Measurements from ENCODE around the gene IP6K3. TPM values are rescaled to one million over a fixed set of nuclear protein-coding genes. Genes with fewer than 3 reads are reported as not detected.

Gene IP6K3
- total RNA-seq, 1 donor from 2014 or later, result not detected

- DNase-seq (ENCODE audit: extremely low read depth, low read depth, low spot score), result no peak
These were observed 15.4 kb upstream of the IP6K3 start for GRCh38 chr6:33761922-33762629.

GRCh38 chr6:33761581-33761921, 14.8 kb upstream of the IP6K3 start:
- no peak for DNase-seq (ENCODE audit: extremely low read depth, low read depth, low spot score)

GRCh38 chr6:33759887-33760629, 13.4 kb upstream of the IP6K3 start:
- DNase-seq (ENCODE audit: extremely low read depth, low read depth, low spot score), result no peak

- DNase-seq (ENCODE audit: extremely low read depth, low read depth, low spot score), result no peak
These were observed 12.1 kb upstream of the IP6K3 start for GRCh38 chr6:33758815-33759216.

- DNase-seq (ENCODE audit: extremely low read depth, low read depth, low spot score), result no peak
These were observed 11.2 kb upstream of the IP6K3 start for GRCh38 chr6:33757906-33758305.

- DNase-seq (ENCODE audit: extremely low read depth, low read depth, low spot score), result no peak
These were observed 10.4 kb upstream of the IP6K3 start for GRCh38 chr6:33757113-33757512.

- DNase-seq (ENCODE audit: extremely low read depth, low read depth, low spot score), result no peak
These were observed 9.7 kb upstream of the IP6K3 start for GRCh38 chr6:33756211-33756954.

- no peak for DNase-seq (ENCODE audit: extremely low read depth, low read depth, low spot score)
These were observed 8.6 kb upstream of the IP6K3 start for GRCh38 chr6:33755070-33755869.

GRCh38 chr6:33754222-33754621, 7.5 kb upstream of the IP6K3 start:
- no peak for DNase-seq (ENCODE audit: extremely low read depth, low read depth, low spot score)

GRCh38 chr6:33752646-33753015, 5.9 kb upstream of the IP6K3 start:
- no peak for DNase-seq (ENCODE audit: extremely low read depth, low read depth, low spot score)

- DNase-seq (ENCODE audit: extremely low read depth, low read depth, low spot score), result no peak
These were observed 5.3 kb upstream of the IP6K3 start for GRCh38 chr6:33751771-33752645.

- no peak for DNase-seq (ENCODE audit: extremely low read depth, low read depth, low spot score)
These were observed 3.7 kb upstream of the IP6K3 start for GRCh38 chr6:33750244-33750991.

GRCh38 chr6:33749401-33749800, 2.7 kb upstream of the IP6K3 start:
- no peak for DNase-seq (ENCODE audit: extremely low read depth, low read depth, low spot score)

GRCh38 chr6:33748841-33749240, 2.1 kb upstream of the IP6K3 start:
- no peak for DNase-seq (ENCODE audit: extremely low read depth, low read depth, low spot score)

GRCh38 chr6:33747823-33748222, 1.1 kb upstream of the IP6K3 start:
- DNase-seq (ENCODE audit: extremely low read depth, low read depth, low spot score), result no peak

GRCh38 chr6:33746036-33746600, 587 bp downstream of the IP6K3 start:
- no peak for DNase-seq (ENCODE audit: extremely low read depth, low read depth, low spot score)

- DNase-seq (ENCODE audit: extremely low read depth, low read depth, low spot score), result no peak
These were observed 1.2 kb downstream of the IP6K3 start for GRCh38 chr6:33745548-33745947.

- DNase-seq (ENCODE audit: extremely low read depth, low read depth, low spot score), result no peak
These were observed 1.7 kb downstream of the IP6K3 start for GRCh38 chr6:33744895-33745546.
